Coronary artery (tissue), 2 donors: ENCODE data around the gene GBP7.

ENCODE experiments used
- DNase-seq: peaks from one replicate; pipeline ENCODE4 v3.0.0-alpha.2; 2017; ENCODE audit warnings: low spot score
- H3K27ac ChIP-seq, 2 donors: fragments of 200-600 bp; sonication (generic); one replicate each; pipeline ENCODE4 v1.5.1; 2016 to 2019
- H3K4me3 ChIP-seq: fragments of 200-600 bp; sonication (generic); 2 replicates; pipeline ENCODE4 v1.5.1; 2016; ENCODE audit warnings: mild to moderate bottlenecking, moderate library complexity
- TF ChIP-seq, protein P1 (sequence below): fragments of 200-600 bp; sonication (generic); IDR thresholded peaks from one replicate; pipeline ENCODE4 v1.5.1; 2019; ENCODE audit warnings: antibody characterized with exemption

Gene GBP7

DNA sequence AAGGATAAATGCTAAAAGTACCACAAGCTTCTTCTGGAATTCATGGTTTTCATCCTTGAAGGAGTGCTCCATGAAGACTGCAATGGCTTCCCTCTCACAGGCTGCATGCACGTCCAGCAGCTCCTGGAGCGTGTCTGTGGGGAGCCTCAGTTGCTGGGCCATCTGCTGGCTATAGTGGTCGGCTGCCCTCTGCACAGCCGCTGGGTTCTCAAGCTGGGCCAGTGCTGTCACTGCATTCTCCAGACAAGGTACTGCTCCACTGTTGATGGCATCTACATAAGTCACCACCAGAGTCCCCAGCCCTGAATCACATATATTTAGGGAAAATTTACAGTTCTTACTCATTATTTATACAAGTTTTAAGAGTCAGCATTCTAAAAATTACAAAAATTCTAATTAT lies 14.2 kb upstream of the GBP7 start:
- Histone ChIP-seq H3K4me3 (no peak overlapping the region), H3K27ac (no peak overlapping the region)
- no peak for DNase-seq
- TF ChIP-seq, protein P1, sequence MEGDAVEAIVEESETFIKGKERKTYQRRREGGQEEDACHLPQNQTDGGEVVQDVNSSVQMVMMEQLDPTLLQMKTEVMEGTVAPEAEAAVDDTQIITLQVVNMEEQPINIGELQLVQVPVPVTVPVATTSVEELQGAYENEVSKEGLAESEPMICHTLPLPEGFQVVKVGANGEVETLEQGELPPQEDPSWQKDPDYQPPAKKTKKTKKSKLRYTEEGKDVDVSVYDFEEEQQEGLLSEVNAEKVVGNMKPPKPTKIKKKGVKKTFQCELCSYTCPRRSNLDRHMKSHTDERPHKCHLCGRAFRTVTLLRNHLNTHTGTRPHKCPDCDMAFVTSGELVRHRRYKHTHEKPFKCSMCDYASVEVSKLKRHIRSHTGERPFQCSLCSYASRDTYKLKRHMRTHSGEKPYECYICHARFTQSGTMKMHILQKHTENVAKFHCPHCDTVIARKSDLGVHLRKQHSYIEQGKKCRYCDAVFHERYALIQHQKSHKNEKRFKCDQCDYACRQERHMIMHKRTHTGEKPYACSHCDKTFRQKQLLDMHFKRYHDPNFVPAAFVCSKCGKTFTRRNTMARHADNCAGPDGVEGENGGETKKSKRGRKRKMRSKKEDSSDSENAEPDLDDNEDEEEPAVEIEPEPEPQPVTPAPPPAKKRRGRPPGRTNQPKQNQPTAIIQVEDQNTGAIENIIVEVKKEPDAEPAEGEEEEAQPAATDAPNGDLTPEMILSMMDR, result no peak

GRCh38 chr1:89179343-89179742 lies 3.5 kb upstream of the GBP7 start:
- no peak for DNase-seq
- Histone ChIP-seq H3K4me3 (no peak overlapping the region), H3K27ac (no peak overlapping the region)
- TF ChIP-seq, protein P1, result no peak

- TF ChIP-seq, protein P1, result no peak
- DNase-seq, result no peak
Observed at GRCh38 chr1:89176971-89177370, 1.2 kb upstream of the GBP7 start.

DNA sequence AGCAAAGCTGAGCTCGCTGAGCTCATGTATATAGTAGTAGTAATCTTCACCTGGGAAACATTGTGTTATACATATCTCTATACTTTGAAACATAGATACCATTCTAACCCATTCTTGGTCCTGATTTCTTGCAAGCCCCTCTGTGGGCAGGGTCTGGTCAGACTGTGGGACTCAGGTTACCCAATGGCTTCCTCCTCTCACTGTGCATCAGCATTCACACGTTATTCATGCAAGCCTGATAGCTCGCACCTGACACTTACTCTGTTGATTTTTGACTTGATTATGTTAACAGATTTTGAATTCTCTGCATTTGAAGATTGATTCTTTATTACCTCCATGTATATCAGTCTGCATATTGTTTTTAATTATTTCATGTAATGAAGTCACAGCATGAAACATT lies 1.3 kb downstream of the GBP7 start:
- no peak overlapping the region for H3K4me3 ChIP-seq
- H3K27ac ChIP-seq, result no peak overlapping the region
- TF ChIP-seq, protein P1, result no peak
- no peak for DNase-seq

More at GRCh38 chr1:89176971-89177370, 1.2 kb upstream of the GBP7 start:
- Histone ChIP-seq H3K4me3 (no peak overlapping the region), H3K27ac (no peak overlapping the region)

GRCh38 chr1:89172468-89173143 lies 3.2 kb downstream of the GBP7 start:
- H3K27ac ChIP-seq, result no peak overlapping the region
- no peak overlapping the region for H3K4me3 ChIP-seq

GRCh38 chr1:89171067-89171438 lies 4.8 kb downstream of the GBP7 start:
- Histone ChIP-seq H3K4me3 (no peak overlapping the region), H3K27ac (no peak overlapping the region)
- TF ChIP-seq, protein P1, result no peak
- no peak for DNase-seq

More at GRCh38 chr1:89172468-89173143, 3.2 kb downstream of the GBP7 start:
- TF ChIP-seq, protein P1, result no peak
- DNase-seq, result no peak
